NCI-H1092 treated with DMSO at 0.1 percent for 48 hours (cell line): Measurements from ENCODE around the gene SLC5A1.
"Not testable (repeated sequence)": the region's sequence is repeated elsewhere in the genome, so short reads cannot be mapped to it uniquely, and the experiment has no call there.

Experiments
- DNase-seq: peaks from one replicate; lab custom pipeline; 2025; lab: John Stamatoyannopoulos, UW

SLC5A1 gene

GRCh38 chr22:32144496-32145274 lies 101.6 kb downstream of the SLC5A1 start:
- DNase-seq: no peak

GRCh38 chr22:32147128-32147527 lies 104.1 kb downstream of the SLC5A1 start:
- not testable (repeated sequence) for DNase-seq

GRCh38 chr22:32148372-32148771 lies 105.3 kb downstream of the SLC5A1 start:
- DNase-seq: not testable (repeated sequence)

GRCh38 chr22:32150647-32151046 lies 107.6 kb downstream of the SLC5A1 start:
- DNase-seq: not testable (repeated sequence)

- not testable (repeated sequence) for DNase-seq
Observed at GRCh38 chr22:32151641-32152040, 108.6 kb downstream of the SLC5A1 start.

GRCh38 chr22:32154727-32155126 lies 111.7 kb downstream of the SLC5A1 start:
- DNase-seq: not testable (repeated sequence)

- DNase-seq: not testable (repeated sequence)
Observed at GRCh38 chr22:32157632-32158031, 114.6 kb downstream of the SLC5A1 start.

- peak; percentile 15 for DNase-seq
Observed at GRCh38 chr22:32158712-32159533, 115.9 kb downstream of the SLC5A1 start, which contains the start of gene C22orf42. TSS of gene C22orf42 (minus strand) at chr22:32159303. CDS start at chr22:32159215, 88 bp downstream.

- not testable (repeated sequence) for DNase-seq
Observed at GRCh38 chr22:32160411-32160810, 117.3 kb downstream of the SLC5A1 start.
